Uterus (tissue), 4 donors: ENCODE results near the gene MTO1. TPM values are rescaled to one million over a fixed set of nuclear protein-coding genes. Genes with fewer than 3 reads are reported as not detected.

Experiments
- DNase-seq, 2 donors: peaks; one replicate each; pipeline ENCODE4 v3.0.0-alpha.2; 2019 to 2020
- H3K27ac ChIP-seq, 2 donors: fragments of 200-600 bp; sonication (generic); 1 replicate in 1 of 2; 2 replicates in 1 of 2; pipeline ENCODE4 v1.5.1; 2016 to 2018
- H3K27me3 ChIP-seq, 2 donors: fragments of 200-600 bp; sonication (generic); one replicate each; pipeline ENCODE4 v1.5.1; 2018 to 2019; ENCODE audit warnings: control low read depth in 1 of 2
- H3K36me3 ChIP-seq, 2 donors: fragments of 200-600 bp; sonication (generic); one replicate each; pipeline ENCODE4 v1.5.1; 2019; ENCODE audit warnings: control low read depth in 1 of 2
- H3K4me1 ChIP-seq, 2 donors: fragments of 200-600 bp; sonication (generic); one replicate each; pipeline ENCODE4 v1.5.1; 2018 to 2019; ENCODE audit warnings: control low read depth in 1 of 2
- H3K4me3 ChIP-seq, 2 donors: fragments of 200-600 bp; sonication (generic); 1 replicate in 1 of 2; 2 replicates in 1 of 2; pipeline ENCODE4 v1.5.1; 2018 to 2019; ENCODE audit warnings: mild to moderate bottlenecking in 1 of 2
- H3K9me3 ChIP-seq, 2 donors: fragments of 200-600 bp; sonication (generic); one replicate each; pipeline ENCODE4 v1.5.1; 2019; ENCODE audit warnings: control low read depth in 1 of 2
- POLR2A ChIP-seq, 2 donors: fragments of 450-650 bp; IDR thresholded peaks; one replicate each; pipeline ENCODE4 v1.6.1; 2016; ENCODE audit warnings: antibody characterized with exemption in 2 of 2, mild to moderate bottlenecking in 1 of 2, moderate library complexity in 1 of 2
- intact Hi-C: fragments of 100-400 bp; cut with DNase I; formaldehyde crosslinking; loops from one replicate; pipeline ENCODE4 v1.15.1; 2023; ENCODE audit warnings: low total_unique reads
- total RNA-seq, 4 donors: library from RNA; depleted of rRNA in 3 of 4; stranded (reverse); fragments of >200 nt in 3 of 4; gene quantifications; one replicate each; pipeline versions ENCODE4 v1.1.0 to v1.2.4, GENCODE V29; 2014 to 2023
- TF ChIP-seq, protein P1 (sequence below), 4 experiments: fragments of 200-600 bp in 2 of 4; fragments of 450-650 bp in 2 of 4; sonication (generic) in 2 of 4; IDR thresholded peaks; one replicate each; pipeline ENCODE4 v1.5.1; 2016 to 2019; ENCODE audit warnings: antibody characterized with exemption in 4 of 4, mild to moderate bottlenecking in 2 of 4, moderate library complexity in 1 of 4
- donor health status: DM: yes; HTN: yes; CAD: no.

Gene MTO1
- total RNA-seq, 4 donors from 2014 or later = 13.3 to 38.3 (median 26.8) TPM

GRCh38 chr6:73521351-73521985, 59.9 kb downstream of the MTO1 start:
- no peaks in the 10 kb centered on the region for H3K36me3 ChIP-seq
- no peaks in the 10 kb centered on the region for H3K27me3 ChIP-seq
- peak in 1 of 2 donors; percentile 76 for DNase-seq
- H3K27ac ChIP-seq = peak overlapping the region; percentile 99
- peaks cover 0 to 4% of the 10 kb centered on the region in 2 donors for H3K4me1 ChIP-seq
- H3K9me3 ChIP-seq = no peaks in the 10 kb centered on the region
- intact Hi-C loops = loop anchor here (10.0 kb wide), 1 partner anchor 57 kb away; the partner anchor contains the start of gene MTO1
- peak overlapping the region; percentile 81 to 96 for H3K4me3 ChIP-seq
- TF ChIP-seq, protein P1, sequence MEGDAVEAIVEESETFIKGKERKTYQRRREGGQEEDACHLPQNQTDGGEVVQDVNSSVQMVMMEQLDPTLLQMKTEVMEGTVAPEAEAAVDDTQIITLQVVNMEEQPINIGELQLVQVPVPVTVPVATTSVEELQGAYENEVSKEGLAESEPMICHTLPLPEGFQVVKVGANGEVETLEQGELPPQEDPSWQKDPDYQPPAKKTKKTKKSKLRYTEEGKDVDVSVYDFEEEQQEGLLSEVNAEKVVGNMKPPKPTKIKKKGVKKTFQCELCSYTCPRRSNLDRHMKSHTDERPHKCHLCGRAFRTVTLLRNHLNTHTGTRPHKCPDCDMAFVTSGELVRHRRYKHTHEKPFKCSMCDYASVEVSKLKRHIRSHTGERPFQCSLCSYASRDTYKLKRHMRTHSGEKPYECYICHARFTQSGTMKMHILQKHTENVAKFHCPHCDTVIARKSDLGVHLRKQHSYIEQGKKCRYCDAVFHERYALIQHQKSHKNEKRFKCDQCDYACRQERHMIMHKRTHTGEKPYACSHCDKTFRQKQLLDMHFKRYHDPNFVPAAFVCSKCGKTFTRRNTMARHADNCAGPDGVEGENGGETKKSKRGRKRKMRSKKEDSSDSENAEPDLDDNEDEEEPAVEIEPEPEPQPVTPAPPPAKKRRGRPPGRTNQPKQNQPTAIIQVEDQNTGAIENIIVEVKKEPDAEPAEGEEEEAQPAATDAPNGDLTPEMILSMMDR (IDR thresholded peaks at IDR 0.05) = no peak
- no peak for TF ChIP-seq POLR2A (IDR thresholded peaks at IDR 0.05)

DNA sequence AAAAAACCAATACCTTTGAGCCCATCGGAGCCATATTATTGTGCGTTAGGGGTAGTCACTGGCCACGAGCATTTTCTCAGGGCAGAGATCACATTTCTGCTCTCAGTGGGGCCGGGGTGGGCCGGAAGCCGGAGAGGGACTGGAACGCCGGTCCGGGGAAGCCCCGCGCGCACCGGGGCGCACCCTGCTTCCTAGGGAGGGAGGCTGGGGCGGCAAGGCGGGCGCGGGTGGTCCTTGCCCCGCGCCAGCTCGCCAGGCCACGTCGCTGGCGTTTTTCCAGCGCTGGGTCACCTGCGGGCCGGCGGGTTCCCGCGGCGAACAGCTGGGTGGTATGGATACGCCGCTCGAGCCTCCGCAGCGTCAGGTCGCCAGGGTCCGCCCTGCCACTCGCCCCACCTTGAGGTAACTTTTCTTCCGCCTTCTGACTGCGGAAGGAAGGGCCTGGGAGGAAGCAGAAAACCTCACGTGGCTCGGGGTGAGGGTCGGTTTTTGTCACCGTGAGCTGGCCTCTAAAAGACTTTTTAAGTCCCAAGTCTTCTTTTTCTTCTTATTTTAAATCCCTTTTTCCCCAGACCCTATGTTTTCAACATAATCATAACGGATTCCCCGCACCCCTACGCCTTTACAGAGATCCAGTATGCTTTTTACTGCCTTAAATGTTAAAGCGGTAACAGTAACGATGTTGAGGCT, 62.0 kb downstream of the MTO1 start:
- peak; percentile 59 for DNase-seq
- Histone ChIP-seq H3K27ac (peak overlapping the region; percentile 99), H3K4me3 (peak overlapping the region; percentile 57 to 62), H3K27me3 (no peaks in the 10 kb centered on the region), H3K36me3 (no peaks in the 10 kb centered on the region), H3K4me1 (no peaks in the 10 kb centered on the region), H3K9me3 (no peaks in the 10 kb centered on the region)
- intact Hi-C loops = loop anchor here (10.0 kb wide), 1 partner anchor 59 kb away; the partner anchor contains the start of gene MTO1
- TF ChIP-seq POLR2A (IDR thresholded peaks at IDR 0.05) = peak; percentile 65 to 68
- TF ChIP-seq, protein P1 (IDR thresholded peaks at IDR 0.05) = no peak

- TF ChIP-seq POLR2A (IDR thresholded peaks at IDR 0.05) = no peak
- TF ChIP-seq, protein P1 (IDR thresholded peaks at IDR 0.05) = no peak
- no peaks in the 10 kb centered on the region for H3K36me3 ChIP-seq
- H3K9me3 ChIP-seq = no peaks in the 10 kb centered on the region
- no peak overlapping the region for H3K27ac ChIP-seq
- no peaks in the 10 kb centered on the region for H3K4me1 ChIP-seq
- DNase-seq = no peak
- H3K27me3 ChIP-seq = no peaks in the 10 kb centered on the region
- intact Hi-C loops = loop anchor here (10.0 kb wide), 1 partner anchor 61 kb away; the partner anchor contains the start of gene MTO1
- H3K4me3 ChIP-seq = no peak overlapping the region
Observed at GRCh38 chr6:73525546-73526330, 64.2 kb downstream of the MTO1 start.

- DNase-seq = no peak
- Histone ChIP-seq H3K36me3 (no peaks in the 10 kb centered on the region), H3K4me1 (no peaks in the 10 kb centered on the region), H3K27ac (no peak overlapping the region), H3K27me3 (no peaks in the 10 kb centered on the region), H3K4me3 (no peak overlapping the region), H3K9me3 (no peaks in the 10 kb centered on the region)
- intact Hi-C loops = loop anchor here (10.0 kb wide), 1 partner anchor 64 kb away; the partner anchor contains the start of gene MTO1
- TF ChIP-seq POLR2A (IDR thresholded peaks at IDR 0.05) = no peak
- TF ChIP-seq, protein P1 (IDR thresholded peaks at IDR 0.05) = no peak
Observed at GRCh38 chr6:73528897-73529296, 67.4 kb downstream of the MTO1 start.
